HG03064 (cell line): ENCODE measurements around the gene ERCC8.

ENCODE experiments used
- ATAC-seq: cut with Tn5 transposase; IDR thresholded peaks from one replicate; pipeline ENCODE4 v1.9.1; 2021; ENCODE audit warnings: low read depth; ENCODE audit not compliant: unreplicated experiment

The ERCC8 gene

DNA sequence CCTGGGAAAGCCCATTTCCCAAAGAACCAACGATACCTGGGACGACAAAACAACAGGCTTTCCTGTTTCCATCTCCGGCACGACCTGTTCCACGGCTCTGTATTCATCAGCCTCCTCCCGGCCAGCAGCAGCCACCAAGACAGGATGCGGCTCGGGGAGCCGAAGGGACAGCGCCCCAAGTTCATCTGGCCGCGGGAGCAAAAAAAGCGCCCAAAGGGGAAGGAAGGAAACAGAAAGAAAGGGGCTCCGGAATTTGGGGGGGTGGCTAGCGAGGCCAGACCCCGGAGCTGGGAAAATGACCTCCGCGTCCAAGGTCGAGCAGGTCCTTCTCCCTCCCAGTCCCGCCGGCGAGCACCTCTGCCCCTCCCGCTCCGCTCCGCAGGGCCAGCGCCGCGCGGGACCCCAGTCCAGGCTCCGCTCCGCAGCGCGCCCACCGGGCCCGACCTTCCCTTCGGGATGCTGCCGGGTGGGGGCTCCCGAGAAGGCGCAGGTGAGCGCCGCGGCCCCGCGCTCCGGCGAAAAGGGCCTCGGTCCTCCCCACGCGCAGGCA is 101.4 kb downstream of the ERCC8 start:
- peak; percentile 8 for ATAC-seq

DNA sequence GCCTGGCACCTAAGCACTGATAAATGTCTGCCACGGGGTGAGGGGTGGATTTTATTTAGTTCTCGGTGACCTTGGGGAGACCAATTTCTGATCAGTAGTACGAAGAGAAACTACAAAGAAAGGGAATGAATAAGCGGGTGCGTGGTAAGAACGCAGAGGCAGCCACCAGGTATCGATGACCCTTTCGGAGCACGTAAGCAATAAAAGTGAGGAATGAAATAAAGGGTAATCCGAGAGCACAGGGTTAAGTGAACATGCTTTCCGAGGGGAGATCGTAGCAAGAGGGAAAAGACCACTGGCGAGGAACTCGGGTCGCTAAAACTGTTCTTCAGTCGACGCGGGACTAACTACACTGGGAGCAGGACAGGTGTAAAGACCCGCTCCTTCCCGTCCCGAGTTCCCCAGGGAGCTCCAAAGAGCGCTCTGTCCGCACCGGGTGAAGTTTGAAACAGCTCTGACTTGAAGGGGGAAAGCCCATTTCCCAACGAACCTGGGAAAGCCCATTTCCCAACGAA is 101.9 kb downstream of the ERCC8 start:
- ATAC-seq = no peak

DNA sequence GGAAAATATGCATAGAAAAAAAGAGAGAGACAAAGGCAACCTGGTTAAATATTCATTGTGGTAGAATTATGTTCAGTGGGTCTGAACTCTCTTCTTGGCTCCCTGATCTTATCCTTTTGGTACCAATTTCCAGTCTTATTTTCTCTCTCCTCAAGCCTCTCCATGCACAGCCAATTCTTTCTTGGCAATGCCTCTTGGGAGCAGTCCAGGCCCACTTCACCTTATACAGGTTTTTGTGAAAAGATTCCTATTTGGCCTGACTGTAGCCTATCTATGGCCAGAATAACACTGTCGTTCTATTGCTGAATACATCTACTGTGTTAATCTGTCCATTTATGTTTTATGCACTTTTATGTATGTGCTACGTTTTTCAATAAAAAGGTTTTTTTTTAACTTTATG is 103.5 kb downstream of the ERCC8 start:
- ATAC-seq = no peak

DNA sequence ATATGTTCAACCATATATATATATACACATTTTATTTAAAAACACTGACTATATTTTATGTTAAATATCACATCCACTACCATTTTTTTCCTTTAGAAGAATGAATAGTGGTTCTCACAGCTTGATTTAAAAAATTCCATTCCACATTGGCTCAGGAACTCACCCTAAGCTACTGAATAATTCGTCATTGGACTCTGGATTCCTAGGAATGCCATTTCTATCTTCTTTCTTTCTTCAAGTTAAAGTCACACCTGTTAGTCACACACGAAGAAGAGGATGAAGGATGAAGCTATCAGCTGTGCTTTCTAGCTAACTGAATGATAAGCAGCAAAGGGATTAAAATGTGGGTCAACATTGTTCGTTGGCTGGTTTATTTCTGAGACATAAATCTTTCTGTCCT is 108.7 kb downstream of the ERCC8 start:
- ATAC-seq = no peak

DNA sequence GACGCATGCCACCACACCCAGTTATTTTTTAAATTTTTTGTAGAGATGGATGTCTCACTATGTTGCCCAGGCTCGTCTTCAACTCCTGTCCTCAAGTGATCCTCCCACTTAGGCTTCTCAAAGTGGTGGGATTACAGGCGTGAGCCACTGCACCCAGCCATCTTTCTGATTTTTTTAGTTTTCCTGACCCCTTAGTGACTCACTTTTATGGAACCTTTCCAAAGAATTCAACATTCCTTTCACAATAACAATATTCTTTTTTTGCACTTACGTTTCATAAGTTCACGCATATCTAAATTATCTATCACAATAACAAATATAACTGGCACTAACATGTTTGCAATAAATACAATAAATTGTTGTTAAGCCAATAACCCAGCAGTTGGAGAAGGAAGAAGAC is 109.3 kb downstream of the ERCC8 start:
- no peak for ATAC-seq

DNA sequence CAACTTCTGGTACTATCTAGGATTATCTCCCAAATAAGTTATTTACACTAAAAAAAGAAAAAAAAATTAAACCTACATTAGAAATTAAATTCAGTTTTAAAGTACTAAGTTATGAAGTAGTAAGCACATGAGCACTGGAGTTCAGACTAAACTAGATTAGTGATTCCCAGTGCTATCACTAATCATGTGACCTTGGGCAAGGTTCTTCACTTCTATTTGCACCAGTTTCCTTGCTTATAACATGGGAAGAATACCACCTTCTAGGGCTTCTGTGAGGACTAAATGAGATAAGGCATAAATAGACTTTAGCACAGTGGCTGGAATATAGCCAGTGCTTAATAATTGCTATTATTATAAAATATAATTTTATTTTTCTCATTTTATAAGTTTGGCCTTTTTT is 111.3 kb downstream of the ERCC8 start:
- ATAC-seq = no peak

DNA sequence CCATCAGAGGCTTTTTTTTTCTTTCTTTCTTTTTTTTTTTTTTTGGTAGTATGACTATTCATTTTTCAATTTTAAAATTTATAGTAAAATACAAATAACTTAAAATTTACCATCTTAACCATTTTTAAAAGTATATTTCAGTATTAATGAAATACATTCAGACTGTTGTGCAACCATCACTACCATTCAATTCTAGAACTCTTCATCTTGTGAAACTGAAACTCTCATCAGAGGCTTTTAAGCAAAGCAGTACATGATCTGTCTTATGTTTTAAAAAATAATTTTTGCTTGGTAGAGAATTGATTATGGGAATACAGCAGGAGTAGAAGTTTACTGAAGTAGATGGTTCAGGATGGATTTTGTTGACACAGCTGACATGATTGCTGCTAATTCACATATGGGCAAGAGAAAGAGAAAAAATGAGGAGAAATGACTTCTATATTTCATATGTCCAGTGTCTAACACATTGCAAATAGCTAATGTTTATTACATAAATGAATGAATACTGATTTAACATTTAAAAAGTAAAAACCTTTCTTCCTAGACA is 114.2 kb downstream of the ERCC8 start:
- ATAC-seq = no peak

DNA sequence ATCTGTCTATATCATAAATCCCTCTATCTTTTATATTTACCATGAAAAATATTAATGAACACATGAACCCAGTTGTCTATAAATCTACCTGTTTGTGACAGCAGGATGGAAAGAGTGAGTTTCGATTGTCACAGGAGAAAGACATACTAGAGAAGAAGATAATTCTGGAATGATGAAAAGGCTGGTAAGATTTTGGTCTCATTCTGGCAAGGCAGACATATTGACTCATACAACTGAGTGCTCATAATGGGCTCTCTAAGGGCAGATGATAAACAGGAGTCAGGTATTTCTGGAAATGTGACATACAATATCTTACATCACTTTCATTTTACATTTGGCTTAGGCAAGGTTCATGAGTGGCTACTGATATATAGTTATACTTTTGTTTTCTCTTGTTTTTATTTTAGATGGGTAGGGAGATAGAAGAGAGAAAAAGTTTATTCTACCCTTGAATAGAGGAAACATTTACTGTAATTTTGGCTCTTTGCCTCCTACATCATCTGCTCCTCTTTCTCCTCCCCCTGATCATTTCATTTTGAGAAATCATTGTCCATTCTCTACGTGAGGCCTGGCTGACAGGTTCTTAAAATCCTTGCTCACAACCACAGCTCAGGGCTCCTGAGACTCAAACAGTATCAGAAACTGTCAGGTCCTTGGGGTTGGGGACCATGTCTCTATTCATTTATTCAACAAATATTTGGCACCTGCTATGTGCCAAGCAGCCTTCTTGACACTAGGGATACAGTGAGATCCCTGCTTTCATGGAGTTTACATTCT is 115.2 kb downstream of the ERCC8 start:
- ATAC-seq = no peak

DNA sequence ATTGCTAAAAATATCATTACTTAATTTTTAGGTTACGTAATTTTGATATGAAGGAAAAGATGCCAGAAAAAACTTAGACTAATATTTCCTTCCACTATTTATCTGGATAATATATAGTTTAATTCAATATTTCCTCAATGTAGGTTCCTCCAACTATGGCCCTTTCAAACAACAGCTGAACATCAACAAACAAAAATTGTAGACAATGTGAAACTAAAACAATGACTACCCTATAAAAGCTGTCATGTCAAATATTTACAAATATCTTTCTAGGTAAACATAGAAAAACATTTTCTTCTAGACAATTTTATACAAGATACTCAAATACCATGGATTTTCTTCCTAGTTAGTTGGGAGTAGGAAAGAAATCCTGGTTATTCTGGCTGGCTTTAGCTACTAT is 117.7 kb downstream of the ERCC8 start:
- ATAC-seq = no peak

DNA sequence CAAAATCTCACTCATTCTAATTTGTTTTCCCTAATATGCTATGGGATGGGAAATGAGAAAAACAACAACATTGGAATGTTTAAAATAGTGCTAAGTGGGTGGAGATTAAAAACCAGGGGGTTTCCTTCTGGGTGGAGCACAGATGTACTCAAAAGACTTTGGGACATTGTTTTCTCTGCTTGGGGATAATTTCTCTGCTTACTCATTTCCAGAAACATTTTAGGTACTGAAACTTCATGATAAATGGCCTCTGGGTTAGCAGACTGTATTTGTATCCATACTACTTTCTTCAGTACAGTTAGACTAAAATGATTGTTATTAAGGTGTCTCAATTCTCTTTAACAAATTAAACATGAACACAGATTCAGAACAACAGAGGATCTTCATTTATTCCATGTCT is 118.2 kb downstream of the ERCC8 start:
- ATAC-seq = peak; percentile 81
